Mesendoderm (in vitro differentiated cells): ENCODE data around the gene VAPA.
"Not testable (repeated sequence)": the region's sequence is repeated elsewhere in the genome, so short reads cannot be mapped to it uniquely, and the experiment has no call there.

ENCODE experiments used
- DNase-seq: peaks from one replicate; pipeline ENCODE4 v3.0.0; 2013
- H2AK5ac ChIP-seq: 2 replicates; pipeline ENCODE4 v1.6.1; 2013; ENCODE audit warnings: low read length, inconsistent platforms
- H2BK120ac ChIP-seq: 2 replicates; pipeline ENCODE4 v1.6.1; 2013; ENCODE audit warnings: low read depth, mild to moderate bottlenecking, low read length, moderate library complexity, mixed read lengths
- H2BK15ac ChIP-seq: replicated peaks from 2 replicates; pipeline ENCODE4 v1.6.1; 2013; ENCODE audit warnings: low read depth, mild to moderate bottlenecking, moderate library complexity
- H2BK5ac ChIP-seq: 2 replicates; pipeline ENCODE4 v1.6.1; 2013; ENCODE audit warnings: low read length, inconsistent platforms
- H3K18ac ChIP-seq: 2 replicates; pipeline ENCODE4 v1.6.1; 2013; ENCODE audit warnings: mild to moderate bottlenecking, low read length, mixed read lengths
- H3K23ac ChIP-seq: one replicate; pipeline ENCODE4 v1.6.1; 2013; ENCODE audit warnings: low read length
- H3K27ac ChIP-seq: 2 replicates; pipeline ENCODE4 v1.5.1; 2013; ENCODE audit warnings: low read depth, mild to moderate bottlenecking, inconsistent platforms, low read length, moderate library complexity
- H3K27me3 ChIP-seq: 2 replicates; pipeline ENCODE4 v1.6.1; 2013; ENCODE audit warnings: low read length, control low read depth, mild to moderate bottlenecking, inconsistent platforms; ENCODE audit not compliant: insufficient read depth, poor library complexity
- H3K36me3 ChIP-seq: 2 replicates; pipeline ENCODE4 v1.6.1; 2013; ENCODE audit warnings: low read length, inconsistent platforms; ENCODE audit not compliant: control insufficient read depth, insufficient read depth
- H3K4ac ChIP-seq: one replicate; pipeline ENCODE4 v1.6.1; 2013; ENCODE audit warnings: low read depth, mild to moderate bottlenecking, low read length, moderate library complexity
- H3K4me1 ChIP-seq: 2 replicates; pipeline ENCODE4 v1.6.1; 2013; ENCODE audit warnings: low read depth, low read length, inconsistent platforms; ENCODE audit not compliant: control insufficient read depth
- H3K4me2 ChIP-seq: 2 replicates; pipeline ENCODE4 v1.6.1; 2013; ENCODE audit warnings: low read length
- H3K4me3 ChIP-seq: 2 replicates; pipeline ENCODE4 v1.5.1; 2013; ENCODE audit warnings: mild to moderate bottlenecking, low read length
- H3K56ac ChIP-seq: one replicate; pipeline ENCODE4 v1.6.1; 2013; ENCODE audit warnings: low read length
- H3K79me1 ChIP-seq: 2 replicates; pipeline ENCODE4 v1.6.1; 2013; ENCODE audit warnings: low read length, inconsistent platforms
- H3K79me2 ChIP-seq: 2 replicates; pipeline ENCODE4 v1.6.1; 2013; ENCODE audit warnings: mild to moderate bottlenecking, low read length; ENCODE audit not compliant: control insufficient read depth, insufficient read depth
- H3K9ac ChIP-seq: 2 replicates; pipeline ENCODE4 v1.6.1; 2013; ENCODE audit warnings: low read length, inconsistent platforms
- H4K5ac ChIP-seq: one replicate; pipeline ENCODE4 v1.6.1; 2013; ENCODE audit warnings: low read length
- H4K8ac ChIP-seq: one replicate; pipeline ENCODE4 v1.6.1; 2013; ENCODE audit warnings: low read depth, mild to moderate bottlenecking, control low read depth, low read length, moderate library complexity
- WGBS: extraction: QIAGEN DNeasy Blood & Tissue Kit; methylation state at CpG from one replicate; pipeline ENCODE4 v1.1.7; 2013; ENCODE audit warnings: low lambda C conversion rate, missing lambda C conversion rate; ENCODE audit not compliant: insufficient coverage; ENCODE audit errors: extremely low coverage; 5-methylcytosine and 5-hydroxymethylcytosine counted together

The VAPA gene

GRCh38 chr18:9898792-9899549 is 14.8 kb upstream of the VAPA start:
- Histone ChIP-seq H3K27me3 (no peaks in the 10 kb centered on the region), H3K27ac (no peak overlapping the region), H3K4me1 (no peaks in the 10 kb centered on the region), H4K8ac (no peak overlapping the region), H3K9ac (no peak overlapping the region), H3K79me2 (no peaks in the 10 kb centered on the region), H3K4me2 (no peak overlapping the region), H2BK120ac (no peak overlapping the region), H3K18ac (no peak overlapping the region), H2AK5ac (no peak overlapping the region), H3K4me3 (no peak overlapping the region), H3K23ac (no peak overlapping the region), H3K36me3 (no peaks in the 10 kb centered on the region), H3K79me1 (no peaks in the 10 kb centered on the region), H3K4ac (no peak overlapping the region), H2BK15ac (no peak overlapping the region), H3K56ac (peak overlapping the region; percentile 8), H4K5ac (no peak overlapping the region), H2BK5ac (no peak overlapping the region)
- DNase-seq, result peak; percentile 89
- 100% methylated on average over 2 of the region's 11 CpGs for WGBS

DNA sequence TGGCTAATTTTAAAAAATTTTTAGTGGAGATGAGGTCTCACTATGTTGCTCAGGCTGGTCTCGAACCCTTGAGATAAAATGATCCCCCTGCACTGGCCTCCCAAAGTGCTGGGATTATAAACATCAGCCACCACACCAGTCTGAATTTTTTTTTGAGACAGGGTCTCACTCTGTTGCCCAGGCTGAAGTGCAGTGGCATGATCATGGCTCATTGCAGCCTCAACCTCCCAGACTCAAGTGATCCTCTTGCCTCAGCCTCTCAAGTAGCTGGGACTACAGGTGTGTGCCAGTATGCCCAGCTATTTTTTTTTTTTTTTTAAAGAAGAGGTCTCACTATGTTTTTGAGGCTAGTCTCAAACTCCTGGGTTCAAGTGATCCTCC is 14.3 kb upstream of the VAPA start:
- H3K4me1 ChIP-seq, DNase-seq, H3K27me3 ChIP-seq, H3K9ac ChIP-seq, H4K8ac ChIP-seq, H2BK120ac ChIP-seq, H3K4me3 ChIP-seq, H3K56ac ChIP-seq, H2AK5ac ChIP-seq, H2BK5ac ChIP-seq, H4K5ac ChIP-seq, H3K79me2 ChIP-seq, H3K27ac ChIP-seq, H3K36me3 ChIP-seq, H3K79me1 ChIP-seq, H3K4me2 ChIP-seq, H2BK15ac ChIP-seq, H3K4ac ChIP-seq, H3K18ac ChIP-seq, H3K23ac ChIP-seq: not testable (repeated sequence)
- WGBS, result no CpG with 5 or more reads among the region's 1 CpG

DNA sequence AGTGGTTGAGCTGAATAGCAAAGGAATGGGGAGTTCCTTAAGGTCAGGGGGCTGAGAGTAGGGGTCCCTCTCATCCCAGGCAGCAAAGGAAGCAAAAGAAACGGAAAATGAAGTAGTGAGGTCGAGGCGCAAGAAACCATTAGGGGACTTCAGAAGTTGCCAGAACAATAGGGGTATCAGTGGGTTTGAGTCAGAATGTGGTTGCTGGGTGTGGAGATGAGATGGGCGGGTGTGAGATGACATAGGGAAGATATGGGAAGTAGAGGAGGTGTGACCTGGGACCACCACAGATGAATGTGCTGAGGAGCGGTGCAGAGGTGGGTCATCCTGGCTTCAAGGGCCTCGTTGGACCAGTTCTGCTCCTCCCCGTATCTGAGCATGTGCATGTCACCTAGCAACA is 13.1 kb upstream of the VAPA start:
- Histone ChIP-seq H2BK5ac (no peak overlapping the region), H2AK5ac (no peak overlapping the region), H3K27me3 (no peaks in the 10 kb centered on the region), H3K36me3 (no peaks in the 10 kb centered on the region), H3K79me2 (no peaks in the 10 kb centered on the region), H3K79me1 (no peaks in the 10 kb centered on the region), H3K4me3 (no peak overlapping the region), H3K23ac (no peak overlapping the region), H2BK15ac (no peak overlapping the region), H3K9ac (no peak overlapping the region), H3K56ac (no peak overlapping the region), H2BK120ac (no peak overlapping the region), H3K4ac (no peak overlapping the region), H4K5ac (no peak overlapping the region), H3K18ac (no peak overlapping the region), H3K27ac (no peak overlapping the region), H3K4me2 (no peak overlapping the region), H3K4me1 (no peaks in the 10 kb centered on the region), H4K8ac (no peak overlapping the region)
- DNase-seq, result no peak
- WGBS, result no CpG with 5 or more reads among the region's 7 CpGs

DNA sequence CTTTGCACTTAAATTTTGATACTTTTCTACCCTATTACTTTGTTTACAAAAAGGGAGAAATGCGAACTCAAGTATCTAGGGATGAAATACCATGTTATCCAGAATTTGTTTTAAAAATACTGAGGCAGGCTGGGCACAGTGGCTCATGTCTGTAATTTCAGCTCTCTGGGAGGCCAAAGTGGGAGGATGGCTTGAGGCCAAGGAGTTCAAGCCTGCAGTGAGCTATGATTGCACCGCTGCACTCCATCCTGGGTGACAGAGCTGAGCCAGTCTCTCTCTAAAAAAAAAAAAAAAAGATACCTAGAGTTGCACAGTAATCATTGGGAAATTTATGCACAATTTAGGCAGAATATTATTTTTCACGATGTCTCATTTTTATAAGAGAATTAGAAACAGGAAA is 12.4 kb upstream of the VAPA start:
- no peak overlapping the region for H3K18ac ChIP-seq
- no peak overlapping the region for H3K4me2 ChIP-seq
- H2AK5ac ChIP-seq, result no peak overlapping the region
- no peak overlapping the region for H4K5ac ChIP-seq
- no peak overlapping the region for H2BK15ac ChIP-seq
- H3K23ac ChIP-seq, result no peak overlapping the region
- H3K4me1 ChIP-seq, result no peaks in the 10 kb centered on the region
- no peak for DNase-seq
- H3K4ac ChIP-seq, result no peak overlapping the region
- no peaks in the 10 kb centered on the region for H3K79me1 ChIP-seq
- no peak overlapping the region for H2BK5ac ChIP-seq
- H3K36me3 ChIP-seq, result no peaks in the 10 kb centered on the region
- H2BK120ac ChIP-seq, result no peak overlapping the region
- no peak overlapping the region for H3K9ac ChIP-seq
- H3K4me3 ChIP-seq, result no peak overlapping the region
- H3K27me3 ChIP-seq, result no peaks in the 10 kb centered on the region
- WGBS, result no CpG with 5 or more reads among the region's 3 CpGs
- no peak overlapping the region for H4K8ac ChIP-seq
- H3K27ac ChIP-seq, result no peak overlapping the region
- no peak overlapping the region for H3K56ac ChIP-seq
- no peaks in the 10 kb centered on the region for H3K79me2 ChIP-seq

- not testable (repeated sequence) for H3K27me3 ChIP-seq, H3K4me1 ChIP-seq
These were observed 11.6 kb upstream of the VAPA start for GRCh38 chr18:9902264-9902663.

GRCh38 chr18:9902832-9903231 is 11.0 kb upstream of the VAPA start:
- Histone ChIP-seq H3K18ac (no peak overlapping the region), H3K23ac (no peak overlapping the region), H2BK15ac (no peak overlapping the region), H2BK5ac (no peak overlapping the region), H3K79me1 (no peaks in the 10 kb centered on the region), H3K4me2 (no peak overlapping the region), H4K5ac (no peak overlapping the region), H2BK120ac (no peak overlapping the region), H3K27ac (no peak overlapping the region), H3K36me3 (no peaks in the 10 kb centered on the region), H3K4me3 (no peak overlapping the region), H3K9ac (no peak overlapping the region), H2AK5ac (no peak overlapping the region), H4K8ac (no peak overlapping the region), H3K4ac (no peak overlapping the region), H3K79me2 (no peaks in the 10 kb centered on the region), H3K4me1 (no peaks in the 10 kb centered on the region), H3K56ac (no peak overlapping the region), H3K27me3 (no peaks in the 10 kb centered on the region)
- WGBS, result no CpG with 5 or more reads among the region's 10 CpGs
- DNase-seq, result no peak

More at GRCh38 chr18:9902264-9902663, 11.6 kb upstream of the VAPA start:
- H3K4ac ChIP-seq, DNase-seq, H3K4me2 ChIP-seq, H3K23ac ChIP-seq, H4K5ac ChIP-seq, H2AK5ac ChIP-seq, H3K27ac ChIP-seq, H4K8ac ChIP-seq, H3K18ac ChIP-seq, H2BK5ac ChIP-seq, H3K9ac ChIP-seq, H3K79me2 ChIP-seq, H3K4me3 ChIP-seq, H3K56ac ChIP-seq, H3K36me3 ChIP-seq, H3K79me1 ChIP-seq, H2BK120ac ChIP-seq, H2BK15ac ChIP-seq: not testable (repeated sequence)
- WGBS, result no CpG with 5 or more reads among the region's 14 CpGs
